Stimulated activated CD8-positive, alpha-beta memory T cell treated with anti-CD3 and anti-CD28 coated beads, Interleukin-4, amount 100 ng/mL, for 24 hours (primary cell): Measurements from ENCODE around the gene SNX2.

Experiments used
- DNase-seq: peaks from one replicate; pipeline ENCODE4 v3.0.0-alpha.2; 2020; ENCODE audit warnings: low read depth

The SNX2 gene

DNA sequence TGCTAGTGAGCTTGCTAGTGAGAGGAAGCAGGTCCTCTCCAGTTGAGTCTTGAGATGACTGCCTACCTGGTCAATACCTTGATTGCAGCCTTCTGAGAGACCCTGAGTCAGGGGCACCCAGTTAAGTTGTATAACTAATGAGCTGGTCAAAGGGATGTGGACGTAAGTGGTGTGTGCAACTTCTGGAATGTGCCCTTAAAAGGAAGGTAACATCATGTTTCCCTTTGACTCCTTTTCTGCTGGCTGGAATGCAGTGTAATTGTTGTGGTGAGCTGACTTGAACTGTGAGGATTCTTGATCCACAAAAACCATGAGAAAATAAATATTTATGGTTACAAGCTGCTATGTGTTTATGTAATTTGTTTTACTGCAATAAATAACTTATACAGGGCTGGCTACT lies 2.4 kb upstream of the SNX2 start:
- no peak for DNase-seq

DNA sequence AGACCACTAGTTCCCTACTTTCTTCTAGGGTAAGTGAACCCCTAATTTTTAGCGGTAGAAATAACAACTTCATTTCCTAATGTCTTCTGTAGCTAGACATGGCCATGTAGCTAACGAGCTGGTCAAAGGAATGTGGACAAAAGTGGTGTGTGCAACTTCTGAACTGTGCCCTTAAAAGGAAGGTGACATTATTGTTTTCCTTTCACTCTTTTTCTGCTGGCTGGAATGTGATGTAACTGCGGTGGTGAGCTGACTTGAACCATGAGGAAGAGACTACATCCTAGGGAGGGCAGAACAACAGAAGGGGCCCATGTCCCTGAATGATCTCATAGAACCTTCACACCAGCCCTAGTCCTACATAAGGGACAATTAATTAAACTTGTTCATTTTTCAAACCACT lies 1.3 kb upstream of the SNX2 start:
- DNase-seq = no peak

DNA sequence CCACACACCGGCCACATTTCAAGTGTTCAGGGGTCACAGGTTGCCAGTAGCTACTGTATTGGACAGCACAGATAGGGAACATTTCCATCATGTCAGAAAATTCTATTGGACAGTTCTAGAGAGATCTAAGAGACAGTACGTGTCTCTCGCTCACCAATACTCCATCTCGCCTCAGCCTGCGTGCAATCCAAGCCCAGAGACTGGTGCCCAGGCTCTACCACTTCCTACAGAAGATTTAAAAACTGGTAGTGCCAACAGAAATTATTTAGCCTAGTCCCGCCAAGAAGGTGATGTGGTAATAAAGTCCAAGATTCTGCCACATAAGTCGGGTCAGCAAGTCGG lies 390 bp upstream of the SNX2 start:
- DNase-seq = no peak

- no peak for DNase-seq
Observed at GRCh38 chr5:122775550-122776542, 966 bp downstream of the SNX2 start.

DNA sequence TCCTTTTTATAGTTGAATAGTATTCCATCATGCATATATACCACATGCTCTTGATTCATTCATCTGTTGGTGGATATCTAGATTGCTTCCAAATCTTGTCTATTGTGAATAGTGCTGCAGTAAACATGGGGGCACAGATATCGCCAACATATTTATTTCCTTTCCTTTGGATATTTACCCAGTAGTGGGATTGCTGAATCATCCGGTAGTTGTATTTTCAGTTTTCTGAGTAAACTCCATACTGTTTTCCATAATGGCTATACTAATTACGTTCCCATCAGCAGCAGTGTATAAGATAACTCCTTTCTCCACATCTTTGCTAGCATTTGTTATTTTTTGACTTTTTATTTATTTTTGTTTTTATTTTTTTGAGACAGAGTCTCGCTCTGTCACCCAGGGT lies 3.3 kb downstream of the SNX2 start:
- no peak for DNase-seq

- DNase-seq = no peak
Observed at GRCh38 chr5:122779451-122779850, 4.6 kb downstream of the SNX2 start.

DNA sequence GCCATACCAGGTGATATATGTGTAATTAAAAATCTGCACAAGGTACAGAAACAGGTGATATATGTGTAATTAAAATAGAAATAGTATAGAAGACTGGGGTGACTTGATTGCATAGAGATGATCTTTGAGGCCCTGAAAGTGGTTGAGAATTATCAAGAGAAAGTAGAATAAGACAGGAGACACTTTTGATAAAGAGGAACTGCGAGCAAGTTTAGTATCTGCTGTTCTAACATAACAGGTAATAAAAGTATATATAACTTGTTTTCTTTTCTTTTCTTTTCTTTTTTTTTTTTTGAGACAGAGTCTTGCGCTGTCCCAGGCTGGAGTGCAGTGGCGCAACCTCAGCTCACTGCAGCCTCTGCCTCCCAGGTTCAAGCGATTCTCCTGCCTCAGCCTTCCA lies 5.4 kb downstream of the SNX2 start:
- no peak for DNase-seq

DNA sequence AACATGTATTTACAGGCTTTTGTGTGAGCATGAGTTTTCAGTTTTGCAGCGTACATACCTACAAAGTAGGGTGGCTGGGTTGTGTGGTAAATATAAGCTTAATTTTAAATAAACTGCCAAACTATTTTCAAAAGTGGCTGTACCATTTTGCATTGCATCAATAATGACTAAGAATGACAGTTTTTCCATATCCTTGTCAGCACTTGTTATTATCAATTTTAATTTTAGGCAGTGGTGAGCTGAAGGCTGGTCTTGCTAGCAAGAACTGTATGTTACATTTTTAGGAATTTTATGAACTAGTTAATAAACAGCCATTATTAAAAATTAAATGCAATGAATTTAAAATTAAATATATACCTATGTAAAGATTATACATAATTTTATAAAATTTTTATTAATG lies 6.6 kb downstream of the SNX2 start:
- no peak for DNase-seq

- DNase-seq = no peak
Observed at GRCh38 chr5:122785294-122785693, 10.4 kb downstream of the SNX2 start.

DNA sequence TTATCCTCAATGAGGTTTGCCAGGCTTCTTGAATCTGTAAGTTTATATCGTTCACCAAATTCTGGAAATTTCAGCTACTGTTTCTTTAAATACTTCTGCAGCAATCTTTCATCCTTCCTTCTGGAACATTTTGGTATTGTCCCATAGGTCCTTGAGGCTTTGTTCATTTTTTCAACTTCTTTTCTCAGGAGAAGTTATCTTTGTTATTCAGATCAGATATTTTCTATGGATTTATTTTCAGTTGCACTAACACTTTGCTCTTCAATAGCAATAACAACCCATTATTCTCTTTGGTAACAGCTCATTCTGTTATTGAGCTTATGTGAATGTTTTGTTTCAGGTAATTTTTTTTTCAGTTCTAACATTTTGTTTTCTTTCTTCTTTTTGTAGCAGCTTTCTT lies 13.5 kb downstream of the SNX2 start:
- DNase-seq = no peak

DNA sequence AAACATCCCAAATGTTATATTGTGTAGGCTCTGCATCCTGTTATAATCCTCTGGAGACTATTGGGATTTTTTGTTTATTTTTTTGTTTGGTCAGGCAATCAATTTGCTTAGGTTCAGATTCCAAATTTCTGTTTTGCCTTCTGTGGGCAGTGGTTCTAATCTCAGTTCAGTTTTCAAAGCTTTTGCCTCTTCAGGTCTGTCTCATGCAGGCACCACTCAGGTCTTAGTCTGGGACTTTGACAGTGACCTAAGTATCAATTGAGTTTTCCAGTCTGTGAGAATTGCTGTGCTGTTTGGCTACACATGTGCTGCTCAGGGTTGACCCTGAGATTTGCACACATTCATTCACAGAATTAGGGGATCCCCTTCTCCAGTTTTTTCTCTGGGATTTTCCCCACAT lies 14.1 kb downstream of the SNX2 start:
- no peak for DNase-seq

GRCh38 chr5:122789461-122790171 lies 14.7 kb downstream of the SNX2 start:
- DNase-seq = no peak

DNA sequence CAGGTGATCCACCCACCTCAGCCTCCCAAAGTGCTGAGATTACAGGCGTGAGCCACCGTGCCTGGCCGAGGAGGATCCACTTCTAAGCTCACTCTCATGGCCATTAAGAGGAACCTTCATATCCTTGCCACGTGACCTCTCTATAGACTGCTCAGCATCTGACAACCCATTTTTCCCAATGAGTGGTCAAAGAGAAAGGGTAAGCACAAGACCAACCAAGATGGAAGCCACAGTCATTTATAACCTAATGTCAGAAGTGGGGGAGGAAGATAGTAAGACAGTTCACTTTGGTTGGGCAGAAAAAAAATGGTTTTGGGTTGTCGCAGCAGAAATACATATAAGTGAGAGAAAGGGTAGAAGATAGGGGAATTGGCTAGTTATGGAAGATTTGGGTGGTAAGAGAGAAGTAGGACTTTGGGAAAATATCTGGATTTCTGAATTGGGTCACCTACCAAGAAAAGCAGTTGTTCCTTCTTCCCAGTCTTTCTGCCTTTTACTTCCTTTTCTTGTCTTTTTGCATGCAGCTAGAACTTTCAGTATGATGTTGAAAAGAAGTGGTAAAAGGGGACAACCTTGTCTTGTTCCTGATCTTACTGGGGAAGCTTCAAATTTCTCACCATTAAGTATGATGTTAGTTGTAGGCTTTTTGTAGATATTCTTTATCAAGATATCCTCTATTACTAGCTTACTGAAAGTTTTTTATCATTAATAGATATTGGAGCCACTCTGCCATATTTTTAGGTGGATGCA lies 15.6 kb downstream of the SNX2 start:
- DNase-seq = no peak

GRCh38 chr5:122805481-122805880 lies 30.6 kb downstream of the SNX2 start:
- DNase-seq = no peak

- DNase-seq = no peak
Observed at GRCh38 chr5:122810405-122810804, 35.5 kb downstream of the SNX2 start.

GRCh38 chr5:122815218-122815767 lies 40.4 kb downstream of the SNX2 start:
- DNase-seq = no peak

GRCh38 chr5:122816756-122817155 lies 41.9 kb downstream of the SNX2 start:
- DNase-seq = no peak

- no peak for DNase-seq
Observed at GRCh38 chr5:122831984-122832383, 57.1 kb downstream of the SNX2 start.

DNA sequence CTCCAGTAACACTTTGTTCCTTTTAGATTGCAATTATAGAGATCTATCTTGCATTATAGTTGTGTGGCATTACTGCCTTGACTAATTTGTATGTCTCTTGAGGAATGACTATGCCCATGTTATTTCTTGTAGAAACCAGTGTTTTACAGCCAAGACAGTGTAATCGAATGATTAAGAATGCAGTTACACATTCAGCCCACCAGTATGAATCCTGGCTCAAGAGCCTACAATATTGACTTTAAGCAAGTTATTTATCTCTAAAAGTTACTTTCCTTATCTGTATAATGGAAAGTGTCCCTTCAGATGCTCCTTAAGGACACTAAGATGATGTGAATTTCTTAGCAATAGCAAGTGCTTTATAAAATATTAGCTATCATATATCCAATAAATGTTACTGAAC lies 60.8 kb downstream of the SNX2 start:
- no peak for DNase-seq

GRCh38 chr5:122836947-122837346 lies 62.1 kb downstream of the SNX2 start:
- no peak for DNase-seq

- no peak for DNase-seq
Observed at GRCh38 chr5:122839731-122840130, 64.9 kb downstream of the SNX2 start.

GRCh38 chr5:122842016-122842580 lies 67.2 kb downstream of the SNX2 start:
- no peak for DNase-seq
